KBM-7 (cell line): ENCODE results near the gene GREM1.

Source experiments
- DNase-seq: peaks from one replicate; pipeline ENCODE4 v3.0.0-alpha.2; 2015
- in situ Hi-C: fragments of 300-500 bp; cut with MboI; formaldehyde crosslinking; loops from 2 replicates; pipeline ENCODE4 v1.14.3; 2020; ENCODE audit warnings: low sequenced_read_pairs, low pct_unique_long_range_greater_than_20kb, mixed read lengths

Gene GREM1

GRCh38 chr15:32692286-32692685, 25.5 kb upstream of the GREM1 start:
- no peak for DNase-seq
- in situ Hi-C loops, result no loop called here

- in situ Hi-C loops, result no loop called here
- no peak for DNase-seq
Observed at GRCh38 chr15:32694222-32694983, 23.4 kb upstream of the GREM1 start.

- DNase-seq, result no peak
- in situ Hi-C loops, result no loop called here
Observed at GRCh38 chr15:32698773-32699390, 18.9 kb upstream of the GREM1 start.

- DNase-seq, result no peak
- in situ Hi-C loops, result no loop called here
Observed at GRCh38 chr15:32700501-32701150, 17.2 kb upstream of the GREM1 start.

- no peak for DNase-seq
Observed at GRCh38 chr15:32701863-32702262, 15.9 kb upstream of the GREM1 start.

GRCh38 chr15:32704395-32704981, 13.3 kb upstream of the GREM1 start:
- in situ Hi-C loops, result no loop called here
- no peak for DNase-seq

More at GRCh38 chr15:32701863-32702262, 15.9 kb upstream of the GREM1 start:
- in situ Hi-C loops, result no loop called here

- in situ Hi-C loops, result no loop called here
- DNase-seq, result no peak
Observed at GRCh38 chr15:32705446-32705845, 12.4 kb upstream of the GREM1 start.

- no peak for DNase-seq
- in situ Hi-C loops, result no loop called here
Observed at GRCh38 chr15:32706704-32707103, 11.1 kb upstream of the GREM1 start.

- DNase-seq, result no peak
- in situ Hi-C loops, result no loop called here
Observed at GRCh38 chr15:32707436-32707835, 10.4 kb upstream of the GREM1 start.

- no peak for DNase-seq
- in situ Hi-C loops, result no loop called here
Observed at GRCh38 chr15:32709295-32710033, 8.3 kb upstream of the GREM1 start.

- in situ Hi-C loops, result no loop called here
- DNase-seq, result no peak
Observed at GRCh38 chr15:32715276-32715675, 2.5 kb upstream of the GREM1 start.

- DNase-seq, result peak; percentile 9
- in situ Hi-C loops, result no loop called here
Observed at GRCh38 chr15:32716216-32716914, 1.4 kb upstream of the GREM1 start.

GRCh38 chr15:32716915-32717425, 834 bp upstream of the GREM1 start:
- peak; percentile 15 for DNase-seq
- in situ Hi-C loops, result no loop called here

- in situ Hi-C loops, result no loop called here
- no peak for DNase-seq
Observed at GRCh38 chr15:32718227-32718820, 520 bp downstream of the GREM1 start.

GRCh38 chr15:32718821-32719716, 1.3 kb downstream of the GREM1 start:
- in situ Hi-C loops, result no loop called here

GRCh38 chr15:32721596-32721995, 3.8 kb downstream of the GREM1 start:
- in situ Hi-C loops, result no loop called here
- DNase-seq, result no peak

More at GRCh38 chr15:32718821-32719716, 1.3 kb downstream of the GREM1 start:
- no peak for DNase-seq

- no peak for DNase-seq
- in situ Hi-C loops, result no loop called here
Observed at GRCh38 chr15:32722136-32722535, 4.3 kb downstream of the GREM1 start.
